SH-SY5Y (cell line): ENCODE results near the gene IL1A.

Experiments used
- GATA2 ChIP-seq: IDR thresholded peaks from 2 replicates; pipeline ENCODE4 v1.6.1; 2011; ENCODE audit warnings: mild to moderate bottlenecking, low read depth, low read length
- GATA3 ChIP-seq: IDR thresholded peaks from 2 replicates; pipeline ENCODE4 v1.6.1; 2011; ENCODE audit warnings: low read depth, mild to moderate bottlenecking, low read length, moderate library complexity

IL1A gene, protein sequence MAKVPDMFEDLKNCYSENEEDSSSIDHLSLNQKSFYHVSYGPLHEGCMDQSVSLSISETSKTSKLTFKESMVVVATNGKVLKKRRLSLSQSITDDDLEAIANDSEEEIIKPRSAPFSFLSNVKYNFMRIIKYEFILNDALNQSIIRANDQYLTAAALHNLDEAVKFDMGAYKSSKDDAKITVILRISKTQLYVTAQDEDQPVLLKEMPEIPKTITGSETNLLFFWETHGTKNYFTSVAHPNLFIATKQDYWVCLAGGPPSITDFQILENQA

DNA sequence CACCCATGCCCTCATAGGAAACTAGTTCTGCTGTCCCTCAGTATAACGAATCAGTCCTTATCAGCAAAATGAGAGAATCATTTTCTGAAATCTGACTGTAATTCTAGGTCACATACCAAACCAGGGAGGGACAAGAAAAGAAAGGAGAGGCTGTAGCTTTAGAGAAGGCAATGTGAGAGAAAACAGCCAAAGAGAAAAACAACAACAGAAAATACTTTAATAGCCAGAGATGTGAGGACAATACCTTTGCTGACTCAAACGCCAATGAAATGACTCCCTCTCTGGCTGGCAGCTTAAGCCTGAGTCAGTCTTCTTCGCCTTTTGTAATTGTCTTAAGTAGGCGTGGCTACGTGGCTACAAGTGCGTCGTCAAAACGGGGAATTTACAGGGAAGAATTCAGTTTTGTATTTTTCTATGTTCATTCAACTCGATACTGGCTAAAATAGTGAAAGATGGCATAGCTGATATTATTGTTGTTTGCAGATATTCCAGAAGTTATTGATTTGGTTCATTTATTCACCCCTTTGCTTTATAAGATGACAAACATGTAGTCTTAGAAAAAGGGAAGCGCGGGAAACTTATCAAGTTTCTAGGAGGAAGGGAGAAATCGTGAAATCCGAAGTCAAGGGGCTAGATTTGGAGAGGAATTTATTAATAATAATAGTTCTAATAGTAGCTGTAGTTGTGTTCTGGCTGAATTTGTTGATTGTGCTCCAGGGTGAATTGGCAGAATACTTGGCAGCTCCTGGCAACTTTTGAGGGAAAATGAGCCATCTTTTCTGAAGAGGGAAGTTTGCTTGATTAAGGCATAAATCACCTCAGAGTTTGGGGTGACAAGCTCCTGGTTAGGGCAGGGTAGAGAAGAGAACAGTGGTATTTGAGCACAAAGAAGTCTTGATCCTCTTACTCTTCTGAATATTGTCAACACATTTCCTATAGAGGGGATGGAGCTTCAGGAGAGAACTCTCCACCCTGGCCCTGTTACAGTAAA is at the start of gene IL1A:
Gene IL1A (minus strand): TSS at position 295 of the 991 bp plus-strand sequence. CDS start 723 bp downstream, outside the sequence.
- TF ChIP-seq GATA3 (no peak), GATA2 (no peak)

DNA sequence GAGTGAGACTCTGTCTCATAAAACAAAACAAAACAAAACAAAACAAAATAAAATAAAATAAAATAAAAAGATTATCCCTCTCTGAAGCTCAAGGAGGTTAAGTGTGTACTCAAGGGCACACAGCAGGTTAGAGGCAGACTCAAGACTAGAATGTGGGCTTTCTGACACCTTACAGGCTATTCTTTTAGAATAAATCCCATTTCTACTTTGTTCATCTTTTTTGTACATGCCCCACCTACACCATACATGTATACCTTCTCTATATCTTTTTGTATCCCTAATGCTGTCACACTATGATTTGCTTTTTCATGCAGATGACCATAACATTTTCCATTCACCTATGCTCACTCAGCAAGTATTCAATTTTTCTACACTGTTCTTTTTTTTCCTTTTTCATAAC is 49.7 kb upstream of the IL1A start:
- TF ChIP-seq GATA3 = no peak
- no peak for TF ChIP-seq GATA2

DNA sequence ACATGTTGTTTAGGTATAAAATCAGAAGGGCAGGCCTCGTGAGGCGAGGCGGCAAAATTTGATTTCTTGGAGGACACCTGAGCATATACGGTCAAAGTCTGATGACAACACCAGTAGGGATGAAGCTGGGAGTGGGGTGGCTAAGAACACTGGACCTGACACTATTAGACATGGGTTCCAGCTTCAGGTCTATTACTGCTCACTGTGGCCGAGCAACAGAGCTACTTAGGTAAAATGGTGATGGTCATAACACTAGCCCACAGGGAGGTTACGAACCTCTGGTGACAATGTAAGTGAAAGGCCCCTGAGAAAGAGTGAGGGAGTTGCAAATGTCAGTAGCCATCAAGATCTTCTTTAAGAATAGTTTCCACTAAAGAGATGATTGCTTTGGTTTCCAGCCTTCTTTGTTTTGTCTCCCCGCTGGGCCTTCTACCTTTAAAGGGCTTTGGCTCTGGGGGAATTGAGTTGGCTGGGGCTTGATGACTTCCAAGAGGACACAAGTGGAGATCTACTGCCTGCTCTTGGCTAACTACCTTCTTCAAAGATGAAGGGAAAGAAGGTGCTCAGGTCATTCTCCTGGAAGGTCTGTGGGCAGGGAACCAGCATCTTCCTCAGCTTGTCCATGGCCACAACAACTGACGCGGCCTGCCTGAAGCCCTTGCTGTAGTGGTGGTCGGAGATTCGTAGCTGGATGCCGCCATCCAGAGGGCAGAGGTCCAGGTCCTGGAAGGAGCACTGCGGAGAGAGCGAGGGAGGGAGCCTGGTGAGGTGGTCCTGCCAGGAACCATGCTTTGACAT is 48.7 kb upstream of the IL1A start:
- no peak for TF ChIP-seq GATA2
- TF ChIP-seq GATA3 = no peak

DNA sequence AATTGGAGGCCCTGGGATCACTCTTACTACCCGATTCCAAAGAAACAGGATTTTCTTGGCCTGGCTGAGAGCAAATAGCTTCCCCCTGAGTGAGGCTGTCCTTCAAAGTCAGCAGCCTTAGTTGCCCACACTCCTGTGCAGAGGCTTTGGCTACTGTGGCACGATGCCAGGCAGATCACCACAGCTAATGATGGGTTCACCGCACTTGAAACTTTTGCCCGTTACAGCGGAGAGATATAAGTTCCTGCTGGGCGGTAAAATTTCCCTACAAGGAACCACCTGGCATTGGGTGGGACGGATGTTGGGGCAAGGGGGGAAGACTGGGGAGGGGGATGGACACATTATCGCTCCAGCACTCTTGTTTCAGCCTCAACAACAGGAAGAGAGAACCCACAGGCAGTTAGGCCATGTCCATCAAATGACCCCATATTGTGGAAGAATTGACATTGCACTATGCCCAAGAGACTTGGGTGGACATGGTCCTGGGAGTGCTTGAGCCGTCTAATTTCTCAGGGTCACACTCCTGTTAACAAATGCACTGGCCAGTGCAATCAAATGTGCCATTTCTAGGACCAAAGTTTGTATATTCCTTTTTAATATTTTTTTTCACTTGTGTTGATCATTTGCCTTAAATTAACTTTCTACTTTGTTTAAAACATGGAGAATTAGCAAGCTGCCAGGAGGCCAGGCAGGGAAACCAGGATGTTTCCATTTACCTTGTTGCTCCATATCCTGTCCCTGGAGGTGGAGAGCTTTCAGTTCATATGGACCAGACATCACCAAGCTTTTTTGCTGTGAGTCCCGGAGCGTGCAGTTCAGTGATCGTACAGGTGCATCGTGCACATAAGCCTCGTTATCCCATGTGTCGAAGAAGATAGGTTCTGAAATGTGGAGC is 47.9 kb upstream of the IL1A start:
- no peak for TF ChIP-seq GATA2
- TF ChIP-seq GATA3 = no peak

DNA sequence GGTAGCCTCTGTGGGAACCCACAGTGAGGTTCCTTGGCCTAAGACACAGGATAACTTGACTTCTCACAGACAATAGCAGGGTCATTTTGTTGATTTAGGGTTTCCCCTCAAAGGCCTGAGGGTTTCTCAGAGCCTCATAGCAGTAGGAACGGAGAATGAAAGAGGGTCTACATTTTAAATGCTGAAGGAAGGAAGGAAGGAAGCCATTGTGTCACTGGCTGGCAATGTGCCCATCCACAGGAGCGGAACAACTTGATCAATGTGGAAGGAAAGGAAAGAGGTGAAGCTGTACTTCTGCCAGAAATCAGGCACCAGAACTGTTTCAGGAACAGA is 47.2 kb upstream of the IL1A start:
- TF ChIP-seq GATA3 (no peak), GATA2 (no peak)

DNA sequence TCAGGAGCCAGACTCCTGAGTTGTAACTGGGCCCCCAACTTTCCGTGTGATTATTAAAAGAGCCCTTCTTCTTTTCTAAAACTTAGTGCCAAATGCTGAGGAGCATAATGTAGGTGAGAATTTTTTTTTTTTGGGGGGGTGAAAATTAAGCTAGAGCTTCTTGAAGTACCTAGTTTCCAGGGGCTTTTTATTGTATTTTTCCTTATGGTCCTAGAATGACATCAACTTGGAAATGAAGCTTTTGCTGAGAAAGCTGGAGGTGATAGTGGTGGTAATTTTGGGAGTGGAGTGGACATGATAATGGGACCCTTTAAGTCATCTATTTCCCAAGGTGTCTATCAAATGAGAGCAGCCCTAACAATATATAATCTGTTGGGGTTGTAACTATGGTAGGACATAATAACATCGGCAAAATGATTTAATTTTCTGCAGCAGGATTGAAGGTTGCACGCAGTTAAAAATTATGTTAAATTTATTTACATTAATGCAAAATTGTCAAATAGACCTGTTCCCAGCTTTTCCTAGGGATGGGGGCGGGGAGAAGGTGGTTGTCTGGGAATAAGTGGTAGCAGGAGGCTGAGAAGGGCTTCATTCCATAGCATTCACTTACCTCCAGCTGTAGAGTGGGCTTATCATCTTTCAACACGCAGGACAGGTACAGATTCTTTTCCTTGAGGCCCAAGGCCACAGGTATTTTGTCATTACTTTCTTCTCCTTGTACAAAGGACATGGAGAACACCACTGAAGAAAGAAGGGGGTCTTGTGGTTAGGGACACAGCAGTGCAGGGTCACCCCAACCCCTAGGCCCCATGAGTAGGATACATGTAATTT is 46.6 kb upstream of the IL1A start:
- TF ChIP-seq GATA2 (no peak), GATA3 (no peak)

DNA sequence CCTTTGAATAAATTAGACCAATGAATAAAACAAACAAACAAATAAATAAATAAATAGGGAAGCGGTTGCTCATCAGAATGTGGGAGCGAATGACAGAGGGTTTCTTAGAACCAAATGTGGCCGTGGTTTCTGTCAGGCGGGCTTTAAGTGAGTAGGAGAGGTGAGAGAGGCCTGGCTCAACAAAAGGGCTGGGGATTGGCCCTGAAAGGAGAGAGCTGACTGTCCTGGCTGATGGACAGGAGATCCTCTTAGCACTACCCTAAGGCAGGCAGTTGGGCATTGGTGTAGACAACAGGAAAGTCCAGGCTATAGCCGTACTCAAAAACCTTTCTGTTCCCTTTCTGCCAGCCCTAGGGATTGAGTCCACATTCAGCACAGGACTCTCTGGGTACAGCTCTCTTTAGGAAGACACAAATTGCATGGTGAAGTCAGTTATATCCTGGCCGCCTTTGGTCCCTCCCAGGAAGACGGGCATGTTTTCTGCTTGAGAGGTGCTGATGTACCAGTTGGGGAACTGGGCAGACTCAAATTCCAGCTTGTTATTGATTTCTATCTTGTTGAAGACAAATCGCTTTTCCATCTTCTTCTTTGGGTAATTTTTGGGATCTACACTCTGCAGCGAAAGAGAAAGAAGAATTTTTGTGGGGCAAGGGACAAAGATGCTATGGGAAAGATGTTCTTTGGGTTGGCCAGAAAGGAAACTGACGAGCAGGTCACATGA is 45.8 kb upstream of the IL1A start:
- no peak for TF ChIP-seq GATA2
- no peak for TF ChIP-seq GATA3

DNA sequence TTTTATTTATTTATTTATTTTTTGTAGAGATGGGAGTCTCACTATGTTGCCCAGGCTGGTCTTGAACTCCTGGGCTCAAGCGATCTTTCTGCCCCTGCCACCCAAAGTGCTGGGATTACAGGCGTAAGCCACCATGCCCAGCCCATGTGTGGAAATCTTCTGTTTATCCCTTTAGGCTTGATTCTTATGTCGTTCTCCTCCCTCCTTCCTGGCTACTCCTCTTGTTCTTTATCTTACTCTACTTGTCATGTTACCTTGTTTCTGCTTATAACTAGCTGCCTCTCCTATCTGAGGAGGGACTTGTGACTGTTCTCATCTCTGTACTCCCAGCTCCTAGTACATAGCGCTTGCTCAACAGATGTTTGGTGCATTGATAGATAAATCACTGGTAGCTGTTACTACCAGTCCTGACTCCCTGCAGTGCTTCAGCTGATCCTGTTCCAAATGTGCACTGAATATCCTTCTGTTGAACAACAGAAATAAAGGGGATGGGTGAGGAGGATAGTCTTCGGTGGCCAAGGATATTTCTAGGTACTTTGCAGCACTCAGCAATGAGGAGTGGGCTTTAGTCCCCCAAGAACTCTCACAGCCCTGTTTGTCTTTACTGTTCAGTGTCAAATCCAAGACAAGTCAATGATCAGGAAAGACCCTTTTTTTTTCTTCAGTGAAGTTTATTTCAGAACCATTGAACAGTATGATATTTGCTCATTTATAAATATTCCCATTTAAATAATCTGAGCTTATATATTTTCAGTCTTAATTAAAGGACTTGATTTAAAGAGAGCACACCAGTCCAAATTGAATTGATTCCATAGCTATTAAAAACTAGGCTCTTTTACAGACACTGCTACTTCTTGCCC is 45.0 kb upstream of the IL1A start:
- no peak for TF ChIP-seq GATA3

DNA sequence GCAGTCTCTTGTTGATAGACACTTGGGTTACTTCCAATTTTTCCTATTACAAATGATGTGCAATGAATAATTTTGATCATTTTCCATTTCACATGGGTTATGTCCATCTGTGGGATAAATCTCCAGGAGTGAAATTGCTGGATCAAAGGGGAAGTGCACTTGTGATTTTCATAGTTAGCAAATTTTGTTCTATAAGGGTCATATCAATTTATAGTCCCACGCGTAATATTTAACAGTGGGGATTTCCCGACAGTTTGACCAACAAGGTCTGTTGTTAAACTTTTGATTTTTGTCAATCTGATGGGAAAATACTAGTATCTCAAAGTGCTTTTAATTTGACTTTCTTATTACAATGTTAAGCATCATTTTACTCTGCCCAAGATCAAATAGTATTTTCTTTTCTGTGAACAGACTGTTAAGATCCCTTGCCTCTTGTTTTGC is 44.0 kb upstream of the IL1A start:
- no peak for TF ChIP-seq GATA2
- TF ChIP-seq GATA3 = no peak

DNA sequence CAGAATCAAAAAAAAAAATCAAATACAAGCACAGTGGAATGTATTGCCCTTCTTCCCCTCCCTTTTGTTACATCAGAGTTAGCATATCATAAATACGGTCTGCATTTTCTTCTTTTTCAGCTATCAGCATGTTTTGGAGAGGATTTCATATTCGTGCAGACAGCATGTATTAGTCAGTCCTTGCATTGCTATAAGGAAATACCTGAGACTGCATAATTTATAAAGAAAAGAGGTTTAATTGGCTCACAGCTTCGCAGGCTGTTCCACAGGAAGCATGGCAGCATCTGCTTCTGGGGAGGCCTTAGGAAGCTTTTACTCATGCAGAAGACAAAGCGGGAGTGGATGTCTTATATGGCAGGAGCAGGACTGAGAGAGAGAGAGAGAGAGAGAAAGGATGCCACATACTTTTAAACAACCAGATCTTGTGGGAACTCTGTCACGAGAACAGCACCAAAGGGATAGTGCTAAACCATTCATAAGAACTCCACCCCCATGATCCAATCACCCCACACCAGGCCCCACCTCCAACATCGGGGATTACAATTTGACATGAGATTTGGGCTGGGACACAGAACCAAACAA is 43.4 kb upstream of the IL1A start:
- TF ChIP-seq GATA3 (no peak), GATA2 (no peak)

DNA sequence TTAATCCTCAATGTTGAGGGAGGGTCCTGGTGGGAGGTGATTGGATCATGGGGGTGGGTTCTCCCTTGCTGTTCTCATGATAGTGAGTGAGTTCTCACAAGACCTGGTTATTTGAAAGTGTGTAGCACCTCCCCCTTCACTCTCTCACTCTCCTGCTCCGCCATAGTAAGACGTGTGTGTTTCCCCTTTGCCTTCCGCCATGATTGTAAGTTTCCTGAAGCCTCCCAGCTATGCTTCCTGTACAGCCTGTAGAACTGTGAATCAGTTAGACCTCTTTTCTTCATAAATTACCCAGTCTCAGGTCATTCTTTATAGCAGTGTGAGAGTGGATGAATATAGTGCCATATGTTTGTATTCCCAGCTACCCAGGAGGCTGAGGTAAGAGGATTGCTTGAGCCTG is 42.7 kb upstream of the IL1A start:
- TF ChIP-seq GATA3 = no peak
- no peak for TF ChIP-seq GATA2
